H9 (cell line): ENCODE results near the gene KLHDC3. TPM values are rescaled to one million over a fixed set of nuclear protein-coding genes. Genes with fewer than 3 reads are reported as not detected.

Source experiments
- DNase-seq: peaks from one replicate; pipeline ENCODE4 v3.0.0-alpha.2; 2017
- H2AFZ ChIP-seq: one replicate; pipeline ENCODE4 v1.6.1; 2013; ENCODE audit warnings: mild to moderate bottlenecking, low read length, control low read depth, moderate library complexity
- H2AK5ac ChIP-seq: 2 replicates; pipeline ENCODE4 v1.6.1; 2013; ENCODE audit warnings: low read length, control low read depth, mixed read lengths; ENCODE audit not compliant: insufficient read length
- H2BK120ac ChIP-seq: one replicate; pipeline ENCODE4 v1.6.1; 2013; ENCODE audit warnings: low read depth, mild to moderate bottlenecking, low read length, control low read depth, inconsistent platforms; ENCODE audit not compliant: poor library complexity, severe bottlenecking
- H2BK12ac ChIP-seq: 2 replicates; pipeline ENCODE4 v1.6.1; 2013; ENCODE audit warnings: low read length, control low read depth, mixed read lengths, low read depth; ENCODE audit not compliant: insufficient read length
- H2BK15ac ChIP-seq: 2 replicates; pipeline ENCODE4 v1.6.1; 2013; ENCODE audit warnings: low read depth, low read length, control low read depth
- H2BK20ac ChIP-seq: one replicate; pipeline ENCODE4 v1.6.1; 2013; ENCODE audit warnings: low read depth, mild to moderate bottlenecking, low read length, control low read depth, inconsistent platforms; ENCODE audit not compliant: poor library complexity, severe bottlenecking
- H2BK5ac ChIP-seq: 2 replicates; pipeline ENCODE4 v1.6.1; 2013; ENCODE audit warnings: low read length, control low read depth, mixed read lengths; ENCODE audit not compliant: insufficient read length
- H3K14ac ChIP-seq: 2 replicates; pipeline ENCODE4 v1.6.1; 2013; ENCODE audit warnings: low read length, control low read depth; ENCODE audit not compliant: insufficient read depth
- H3K18ac ChIP-seq: 2 replicates; pipeline ENCODE4 v1.6.1; 2013; ENCODE audit warnings: low read depth, mild to moderate bottlenecking, mixed read lengths, low read length, control low read depth; ENCODE audit not compliant: insufficient read length
- H3K23ac ChIP-seq: 2 replicates; pipeline ENCODE4 v1.6.1; 2013; ENCODE audit warnings: low read length, control low read depth, mixed read lengths, low read depth; ENCODE audit not compliant: insufficient read length
- H3K23me2 ChIP-seq: 2 replicates; pipeline ENCODE4 v1.6.1; 2013; ENCODE audit warnings: low read depth, mild to moderate bottlenecking, mixed read lengths, low read length, control low read depth; ENCODE audit not compliant: insufficient read length, poor library complexity, severe bottlenecking
- H3K27ac ChIP-seq: 2 replicates; pipeline ENCODE4 v1.5.1; 2013; ENCODE audit warnings: low read length, control low read depth, mixed read lengths, low read depth; ENCODE audit not compliant: insufficient read length
- H3K27me3 ChIP-seq: 2 replicates; pipeline ENCODE4 v1.6.1; 2013; ENCODE audit warnings: low read length, control low read depth, inconsistent platforms; ENCODE audit not compliant: insufficient read depth
- H3K4ac ChIP-seq: 2 replicates; pipeline ENCODE4 v1.6.1; 2013; ENCODE audit warnings: low read depth, mild to moderate bottlenecking, control low read depth, inconsistent platforms, low read length, moderate library complexity
- H3K4me1 ChIP-seq: 2 replicates; pipeline ENCODE4 v1.6.1; 2013; ENCODE audit warnings: low read length, control low read depth, inconsistent platforms; ENCODE audit not compliant: insufficient read depth
- H3K4me2 ChIP-seq: 2 replicates; pipeline ENCODE4 v1.6.1; 2013; ENCODE audit warnings: low read length, control low read depth, mixed read lengths; ENCODE audit not compliant: insufficient read length, insufficient read depth
- H3K56ac ChIP-seq: 2 replicates; pipeline ENCODE4 v1.6.1; 2013; ENCODE audit warnings: low read depth, mild to moderate bottlenecking, mixed read lengths, low read length, control low read depth; ENCODE audit not compliant: insufficient read length
- H3K79me1 ChIP-seq: 2 replicates; pipeline ENCODE4 v1.6.1; 2013; ENCODE audit warnings: low read depth, mild to moderate bottlenecking, moderate library complexity, low read length, control low read depth, inconsistent platforms; ENCODE audit not compliant: insufficient read depth, poor library complexity, severe bottlenecking
- H3K79me2 ChIP-seq: 2 replicates; pipeline ENCODE4 v1.6.1; 2013; ENCODE audit warnings: low read length, control low read depth, inconsistent platforms; ENCODE audit not compliant: insufficient read depth
- H3K9ac ChIP-seq: 2 replicates; pipeline ENCODE4 v1.6.1; 2013; ENCODE audit warnings: low read length, control low read depth, mixed read lengths; ENCODE audit not compliant: insufficient read length; ENCODE audit errors: extremely low read depth
- H3K9me3 ChIP-seq: one replicate; pipeline ENCODE4 v1.6.1; 2013; ENCODE audit warnings: low read depth, low read length, inconsistent platforms; ENCODE audit not compliant: control insufficient read depth
- H3T11ph ChIP-seq: one replicate; pipeline ENCODE4 v1.6.1; 2013; ENCODE audit warnings: mild to moderate bottlenecking, low read length, control low read depth, inconsistent platforms
- H4K20me1 ChIP-seq: one replicate; pipeline ENCODE4 v1.6.1; 2013; ENCODE audit not compliant: control insufficient read depth, insufficient read length, insufficient read depth
- H4K5ac ChIP-seq: 2 replicates; pipeline ENCODE4 v1.6.1; 2013; ENCODE audit warnings: low read depth, mild to moderate bottlenecking, mixed read lengths, low read length, control low read depth; ENCODE audit not compliant: insufficient read length
- H4K8ac ChIP-seq: replicated peaks from 2 replicates; pipeline ENCODE4 v1.6.1; 2013; ENCODE audit warnings: low read length, control low read depth, mixed read lengths, low read depth; ENCODE audit not compliant: insufficient read length
- H4K91ac ChIP-seq: 2 replicates; pipeline ENCODE4 v1.6.1; 2013; ENCODE audit warnings: low read depth, mild to moderate bottlenecking, moderate library complexity, mixed read lengths, low read length, control low read depth; ENCODE audit not compliant: insufficient read length
- H3K27ac Mint-ChIP-seq, 3 experiments: 2 replicates in 2 of 3; 3 replicates in 1 of 3; pipeline ENCODE4 v1.8.0; 2020 to 2021; ENCODE audit warnings: mixed read lengths in 3 of 3, mild to moderate bottlenecking in 1 of 3, moderate library complexity in 1 of 3
- H3K27me3 Mint-ChIP-seq: 2 replicates; pipeline ENCODE4 v1.8.0; 2021; ENCODE audit warnings: low read depth, mild to moderate bottlenecking, moderate library complexity, mixed read lengths
- H3K36me3 Mint-ChIP-seq, 3 experiments: 2 replicates in 2 of 3; 3 replicates in 1 of 3; pipeline ENCODE4 v1.8.0; 2020 to 2021; ENCODE audit warnings: low read depth in 3 of 3, mixed read lengths in 3 of 3; ENCODE audit not compliant: insufficient read depth in 1 of 3
- H3K4me1 Mint-ChIP-seq, 2 experiments: 2 replicates each; pipeline ENCODE4 v1.8.0; 2020; ENCODE audit warnings: mixed read lengths in 2 of 2
- H3K4me3 Mint-ChIP-seq, 2 experiments: 2 replicates in 1 of 2; 3 replicates in 1 of 2; pipeline ENCODE4 v1.8.0; 2020 to 2021; ENCODE audit warnings: mild to moderate bottlenecking in 2 of 2, mixed read lengths in 2 of 2, moderate library complexity in 1 of 2
- H3K9me3 Mint-ChIP-seq, 2 experiments: 2 replicates in 1 of 2; 3 replicates in 1 of 2; pipeline ENCODE4 v1.8.0; 2020; ENCODE audit warnings: mild to moderate bottlenecking in 2 of 2, mixed read lengths in 2 of 2, moderate library complexity in 1 of 2
- CTCF ChIP-seq: fragments of 200-600 bp; sonication (generic); conservative IDR thresholded peaks from 3 replicates; pipeline ENCODE4 v1.8.0; 2021; ENCODE audit warnings: antibody characterized with exemption, mild to moderate bottlenecking
- WGBS: extraction: QIAGEN DNeasy Blood & Tissue Kit; methylation state at CpG from one replicate; pipeline ENCODE4 v1.1.7; 2013; ENCODE audit warnings: missing lambda C conversion rate, low lambda C conversion rate, mixed read lengths; ENCODE audit not compliant: insufficient read length; ENCODE audit errors: extremely low coverage; 5-methylcytosine and 5-hydroxymethylcytosine counted together
- total RNA-seq: library from RNA; stranded (reverse); gene quantifications from 2 replicates; pipeline ENCODE4 v1.2.1, GENCODE V29; 2021

The KLHDC3 gene
- total RNA-seq, 1 experiment from 2014 or later = 146 TPM

GRCh38 chr6:43026365-43026764 is 12.3 kb downstream of the KLHDC3 start:
- Histone ChIP-seq H2BK15ac (no peak overlapping the region), H4K20me1 (no peaks in the 10 kb centered on the region), H3K18ac (no peak overlapping the region), H3K4me2 (no peak overlapping the region), H4K8ac (no peak overlapping the region), H2BK120ac (no peak overlapping the region), H2BK20ac (no peak overlapping the region), H3K9me3 (no peaks in the 10 kb centered on the region), H2AFZ (no peak overlapping the region), H3T11ph (no peak overlapping the region), H2BK12ac (no peak overlapping the region), H3K23me2 (peaks cover 2% of the 10 kb centered on the region), H3K56ac (no peak overlapping the region), H3K14ac (no peak overlapping the region), H2BK5ac (no peak overlapping the region), H2AK5ac (no peak overlapping the region), H4K91ac (no peak overlapping the region), H4K5ac (no peak overlapping the region), H3K27me3 (no peaks in the 10 kb centered on the region), H3K4ac (no peak overlapping the region), H3K23ac (no peak overlapping the region), H3K4me1 (no peaks in the 10 kb centered on the region), H3K79me2 (0 out of 2 replicates have a peak, but pooled peaks cover 2% of the 10 kb centered on the region), H3K79me1 (peaks cover 7% of the 10 kb centered on the region), H3K9ac (no peak overlapping the region), H3K27ac (no peak overlapping the region)
- peaks cover 50 to 71% (median 60%) of the 10 kb centered on the region in 3 experiments; a peak in 6 of 7 replicates for H3K36me3 Mint-ChIP-seq
- TF ChIP-seq CTCF = no peak
- 0 out of 4 replicates have a peak, but pooled peaks cover 0 to 4% of the 10 kb centered on the region in 2 experiments for H3K4me1 Mint-ChIP-seq
- H3K4me3 Mint-ChIP-seq = no peak overlapping the region
- no peaks in the 10 kb centered on the region for H3K9me3 Mint-ChIP-seq
- no peaks in the 10 kb centered on the region for H3K27me3 Mint-ChIP-seq
- DNase-seq = no peak
- WGBS = no CpG with 5 or more reads among the region's 5 CpGs
- H3K27ac Mint-ChIP-seq = no peak overlapping the region
